GM18520 (cell line): ENCODE data around the gene GCAT.
"Not testable (repeated sequence)": the region's sequence is repeated elsewhere in the genome, so short reads cannot be mapped to it uniquely, and the experiment has no call there.

ENCODE experiments used
- ATAC-seq: cut with Tn5 transposase; IDR thresholded peaks from one replicate; pipeline ENCODE4 v1.9.1; 2021; ENCODE audit not compliant: unreplicated experiment

Gene GCAT

DNA sequence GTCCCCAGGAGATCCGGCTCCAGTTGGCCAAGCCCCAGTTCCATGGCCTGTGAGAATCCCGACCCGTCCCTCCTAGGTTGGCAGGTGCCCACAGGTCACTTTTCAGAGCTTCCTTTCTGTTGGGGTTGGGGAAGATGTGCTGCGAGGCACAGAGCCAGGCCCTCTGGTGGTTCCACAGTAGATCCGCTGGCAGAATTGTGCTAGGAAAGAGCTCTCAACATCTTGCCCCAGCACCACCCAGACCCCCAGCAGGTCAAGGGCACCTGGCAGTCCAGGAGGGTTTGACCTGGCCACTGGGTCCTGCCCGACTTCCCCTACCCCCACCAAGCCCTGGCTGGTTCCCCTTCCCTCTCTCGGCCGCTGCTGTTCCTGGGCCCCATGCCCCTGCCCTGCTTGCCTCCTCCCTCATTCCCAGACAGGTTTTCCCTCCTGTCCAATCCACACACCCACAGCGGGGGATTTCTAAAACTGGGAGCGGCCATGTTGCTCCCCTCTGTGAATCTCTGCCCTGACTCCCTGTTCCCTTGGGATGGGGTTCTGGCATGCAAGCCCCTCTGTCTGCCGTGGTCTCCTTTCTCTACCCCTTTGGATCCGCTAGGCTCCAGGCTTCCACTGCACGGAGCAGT is 26.2 kb upstream of the GCAT start:
- ATAC-seq = no peak

DNA sequence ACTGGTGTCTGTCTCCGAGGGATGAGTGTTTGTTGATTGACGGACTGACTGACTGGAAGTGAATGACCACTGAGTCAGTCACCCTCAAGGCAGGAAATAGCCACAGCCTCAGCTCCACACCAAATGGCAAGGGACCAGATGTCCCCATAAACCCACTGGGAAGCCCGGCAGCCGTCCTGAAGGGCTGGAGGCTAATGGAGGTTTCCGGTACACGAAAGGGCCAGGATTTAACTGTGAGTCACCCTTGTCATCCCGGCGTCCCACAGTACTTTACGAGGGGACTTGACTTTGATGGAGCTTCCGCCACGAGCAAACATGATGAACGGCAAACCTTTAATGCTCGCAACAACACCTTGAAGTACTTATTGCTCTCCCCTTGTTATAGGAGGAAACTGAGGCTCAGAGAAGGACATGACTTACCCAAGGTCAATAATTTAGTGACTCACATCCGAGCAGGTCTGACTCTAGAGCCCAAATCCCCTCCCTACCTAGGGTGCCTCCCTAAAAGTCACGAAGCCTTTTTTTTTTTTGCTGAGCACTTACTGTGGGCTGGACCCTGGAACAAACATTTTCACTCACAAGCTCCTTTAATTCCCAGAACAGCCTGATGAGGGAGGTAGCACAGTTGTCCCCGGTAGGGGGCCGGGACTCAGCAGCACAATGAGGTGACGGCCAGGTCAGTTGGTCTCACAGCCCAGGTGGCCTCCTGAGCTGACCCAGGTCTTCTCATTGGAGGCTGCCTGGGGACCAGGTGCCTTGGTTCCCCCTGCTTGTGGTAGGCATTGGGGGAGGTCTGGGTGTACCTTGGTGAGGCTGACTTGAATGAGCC is 25.2 kb upstream of the GCAT start:
- ATAC-seq = no peak

DNA sequence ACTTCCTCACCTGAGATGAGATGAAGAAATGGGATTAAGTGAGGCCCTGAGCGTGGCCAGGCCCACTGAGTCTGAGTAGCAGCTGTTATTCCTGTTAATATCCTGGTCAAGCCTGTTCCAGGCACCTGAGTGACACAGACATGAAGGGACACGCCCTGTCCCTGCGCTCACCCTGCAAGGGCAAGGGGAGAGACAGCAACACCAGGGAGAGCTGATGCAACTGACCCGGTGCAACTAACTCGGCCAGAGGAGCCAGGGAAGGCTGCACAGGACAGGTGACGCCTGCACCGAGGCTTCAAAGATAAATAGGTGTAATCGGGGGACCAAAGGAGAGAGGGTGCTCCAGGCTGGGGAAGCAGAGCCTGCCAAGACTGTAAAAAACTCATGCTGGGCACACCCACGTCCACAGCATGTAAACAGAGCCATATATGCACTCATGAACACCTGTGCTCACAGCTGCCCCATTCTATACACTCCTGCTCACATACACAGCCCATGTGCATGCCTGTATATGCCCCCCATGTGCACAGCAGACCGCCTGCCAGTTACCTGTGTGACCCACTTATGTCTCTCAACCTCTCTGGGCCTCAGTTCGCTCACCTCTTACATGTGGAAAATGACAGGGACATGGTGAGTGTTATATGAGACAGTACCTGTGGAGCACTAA is 22.8 kb upstream of the GCAT start:
- ATAC-seq = no peak

DNA sequence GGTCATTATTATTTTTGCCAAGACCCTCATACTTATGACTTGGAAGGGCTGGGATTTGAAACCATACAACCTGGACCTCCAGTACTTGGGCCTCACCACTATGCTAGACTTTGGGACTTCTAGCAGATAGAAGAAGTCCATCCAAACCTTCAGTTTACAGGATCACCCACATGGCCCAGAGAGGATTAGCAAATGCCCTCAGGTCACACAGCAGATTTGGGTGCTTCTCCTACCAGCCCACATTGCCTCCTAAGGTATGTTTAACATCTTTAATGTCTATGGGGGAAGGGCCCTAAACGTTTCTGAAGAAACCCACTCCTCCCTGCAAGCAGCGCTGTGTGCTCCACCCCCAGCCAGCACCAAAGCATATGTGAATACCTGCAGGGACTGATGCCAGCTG is 17.5 kb upstream of the GCAT start:
- ATAC-seq = no peak

DNA sequence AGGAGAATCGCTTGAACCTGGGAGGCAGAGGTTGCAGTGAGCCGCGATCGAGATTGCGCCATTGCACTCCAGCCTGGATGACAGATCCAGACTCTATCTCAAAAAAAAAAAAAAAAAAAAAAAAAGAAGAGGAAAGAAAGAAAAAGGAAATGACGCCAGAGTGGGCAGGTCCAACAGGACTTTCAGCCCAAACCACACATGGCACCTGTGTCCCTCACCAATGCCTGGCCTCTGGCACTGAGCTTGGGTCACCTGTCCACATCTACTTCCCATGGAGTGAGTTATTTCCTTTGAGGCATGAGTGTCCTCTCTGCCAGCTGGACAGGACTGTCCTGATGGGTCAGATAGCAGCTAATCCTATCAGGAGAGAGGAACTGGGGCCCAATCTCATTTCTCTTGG is 15.2 kb upstream of the GCAT start:
- ATAC-seq = no peak

DNA sequence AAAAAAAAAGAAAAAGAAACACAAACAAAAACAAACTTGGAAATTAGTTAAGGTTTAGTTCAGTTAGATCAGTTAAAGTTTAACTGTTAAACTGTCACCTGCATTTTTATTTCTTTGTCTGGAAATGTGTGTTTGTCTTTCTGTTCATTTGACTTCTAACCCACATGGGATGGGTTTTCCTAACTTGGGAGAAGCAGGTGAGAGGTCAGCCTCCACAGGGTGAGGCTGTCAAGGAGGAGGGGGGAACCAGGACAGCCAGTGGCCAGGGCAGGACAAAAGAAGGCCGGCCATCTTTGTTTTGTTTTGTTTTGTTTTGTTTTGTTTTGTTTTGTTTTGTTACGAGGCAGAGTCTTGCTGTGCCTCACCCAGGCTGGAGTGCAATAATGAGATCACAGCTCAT is 13.4 kb upstream of the GCAT start:
- ATAC-seq = no peak

DNA sequence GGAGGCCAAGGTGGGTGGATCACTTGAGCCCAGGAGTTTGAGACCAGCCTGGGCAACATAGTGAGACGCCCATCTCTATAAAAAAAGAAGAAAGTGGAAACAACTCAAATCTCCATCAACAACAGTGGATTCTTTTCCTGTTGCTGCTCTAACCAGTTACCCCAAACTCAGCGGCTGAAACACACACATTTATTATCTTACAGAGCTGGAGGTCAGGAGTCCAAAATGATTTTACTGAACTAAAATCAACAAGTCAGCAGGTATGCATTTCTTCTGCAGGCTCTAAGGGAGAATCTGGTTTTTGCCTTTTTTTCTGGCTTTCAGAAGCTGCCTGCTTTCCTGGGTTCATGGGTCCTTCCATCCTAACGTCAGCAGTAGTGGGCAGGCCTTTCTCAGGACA is 11.7 kb upstream of the GCAT start:
- ATAC-seq = no peak

DNA sequence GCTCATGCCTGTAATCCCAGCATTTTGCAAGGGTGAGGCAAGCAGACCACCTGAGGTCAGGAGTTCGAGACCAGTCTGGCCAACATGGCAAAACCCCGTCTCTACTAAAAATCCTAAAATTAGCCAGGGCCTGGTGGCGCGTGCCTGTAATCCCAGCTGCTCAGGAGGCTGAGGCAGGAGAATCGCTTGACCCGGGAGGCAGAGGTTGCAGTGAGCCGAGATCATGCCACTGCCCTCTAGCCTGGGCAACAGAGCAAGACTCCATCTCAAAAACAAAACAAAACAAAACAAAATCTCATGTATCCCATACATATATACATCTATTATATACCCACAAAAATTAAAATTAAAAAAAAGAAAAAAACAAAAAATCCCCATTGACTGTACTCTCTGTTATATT is 10.5 kb upstream of the GCAT start:
- ATAC-seq = not testable (repeated sequence)

DNA sequence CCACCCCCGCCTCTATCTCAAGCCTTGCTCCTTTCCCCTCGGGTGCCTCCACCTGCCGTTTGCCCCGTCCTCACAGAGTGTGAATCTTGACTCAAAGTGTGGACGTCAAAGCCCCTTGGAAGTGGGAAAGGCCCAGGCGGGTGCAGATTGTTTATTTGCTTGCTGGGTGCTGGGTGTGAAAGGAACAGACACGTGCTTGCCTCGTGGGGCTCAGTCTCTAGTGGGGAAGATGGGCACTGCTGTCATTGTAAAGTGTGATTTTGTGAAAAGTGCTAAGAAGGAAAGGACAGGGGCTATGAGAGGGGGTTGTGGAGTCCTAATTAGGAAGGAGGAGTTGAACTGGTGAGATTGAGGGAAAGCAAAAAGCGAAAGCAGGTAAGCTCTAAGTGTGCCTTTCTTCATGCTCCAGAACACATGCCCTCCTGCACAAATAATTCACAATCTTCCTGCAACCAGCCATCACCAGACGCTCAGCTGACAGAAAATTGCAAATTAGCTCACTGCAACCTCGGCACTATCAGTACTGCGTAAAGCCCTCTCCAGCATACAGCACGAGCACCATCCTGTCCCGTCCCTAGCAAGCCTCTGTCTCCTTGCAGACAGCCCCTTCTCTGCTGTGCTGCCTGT is 9.7 kb upstream of the GCAT start:
- no peak for ATAC-seq

DNA sequence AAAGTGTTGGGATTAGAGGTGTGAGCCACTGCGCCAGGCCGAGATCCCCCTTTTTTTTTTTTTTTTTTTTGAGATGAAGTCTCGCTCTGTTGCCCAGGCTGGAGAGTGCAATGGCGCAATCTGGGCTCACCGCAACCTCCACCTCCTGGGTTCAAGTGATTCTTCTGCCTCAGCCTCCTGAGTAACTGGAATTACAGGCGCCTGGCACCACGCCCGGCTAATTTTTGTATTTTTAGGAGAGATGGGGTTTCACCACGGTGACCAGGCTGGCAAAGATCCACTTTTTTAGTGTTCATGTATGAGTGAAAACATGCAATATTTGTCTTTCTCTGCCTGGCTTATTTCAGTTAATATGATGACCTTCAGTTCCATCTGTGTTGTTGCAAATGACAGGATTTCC is 7.8 kb upstream of the GCAT start:
- ATAC-seq = not testable (repeated sequence)

DNA sequence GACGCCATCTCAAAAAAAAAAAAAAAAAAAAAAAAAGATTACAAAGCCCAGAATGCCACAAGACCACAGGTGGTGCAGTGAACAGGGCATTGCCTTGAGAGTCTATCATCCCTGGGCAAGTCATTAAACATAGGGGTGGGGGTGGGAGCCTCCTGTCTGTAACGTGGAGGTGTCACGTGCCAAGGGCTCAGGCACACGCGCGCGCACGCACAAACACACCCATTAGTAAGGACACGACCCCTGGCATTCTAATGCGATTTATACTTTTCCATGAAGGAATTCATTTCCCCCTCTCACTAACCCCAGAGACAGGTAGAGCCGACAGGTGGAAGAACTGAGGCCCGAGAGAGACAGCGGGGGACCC is 5.8 kb upstream of the GCAT start:
- no peak for ATAC-seq

DNA sequence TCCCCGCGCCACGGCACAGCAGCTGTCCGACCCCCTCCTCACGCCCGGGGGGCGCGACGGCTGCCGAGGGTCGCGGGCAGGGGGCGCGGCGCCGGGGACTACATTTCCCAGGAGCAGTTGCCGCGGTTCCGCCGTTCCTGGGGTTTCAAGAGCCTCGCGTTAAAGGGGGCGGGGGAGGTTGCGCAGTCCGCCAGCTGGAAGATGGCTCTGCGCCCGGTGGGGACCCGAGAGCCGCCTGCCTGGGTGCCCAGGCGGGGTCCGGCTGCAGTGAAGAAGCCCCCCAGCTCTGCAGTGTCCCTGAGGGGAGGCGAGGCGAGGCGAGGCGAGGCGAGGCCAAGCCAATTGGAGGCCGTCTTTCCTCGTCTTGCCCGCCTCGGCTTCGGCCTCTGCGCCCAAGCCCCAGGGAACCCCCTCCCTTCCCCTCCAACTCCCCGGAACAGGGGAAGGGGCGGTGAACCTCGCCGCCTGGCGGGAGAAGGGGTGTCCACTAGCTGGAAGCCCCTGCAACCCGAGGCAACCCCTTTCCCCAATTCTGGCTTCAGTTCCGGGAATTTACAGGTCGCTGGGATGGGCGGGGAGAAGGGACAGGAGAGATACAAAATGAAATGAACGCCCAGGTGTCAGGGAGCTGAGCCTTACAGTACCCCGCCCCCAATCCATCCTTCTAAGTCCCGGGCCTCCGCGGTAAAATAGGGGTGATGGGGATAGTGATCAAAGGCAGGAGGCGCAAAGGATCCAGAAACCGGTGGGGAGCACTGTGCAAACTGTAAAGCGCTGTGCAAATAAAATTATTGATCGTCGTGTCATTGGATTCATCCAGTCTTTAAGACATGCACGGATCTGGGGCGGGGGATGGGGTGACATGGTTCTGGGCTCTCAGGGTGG is 5.2 kb upstream of the GCAT start:
- no peak for ATAC-seq

DNA sequence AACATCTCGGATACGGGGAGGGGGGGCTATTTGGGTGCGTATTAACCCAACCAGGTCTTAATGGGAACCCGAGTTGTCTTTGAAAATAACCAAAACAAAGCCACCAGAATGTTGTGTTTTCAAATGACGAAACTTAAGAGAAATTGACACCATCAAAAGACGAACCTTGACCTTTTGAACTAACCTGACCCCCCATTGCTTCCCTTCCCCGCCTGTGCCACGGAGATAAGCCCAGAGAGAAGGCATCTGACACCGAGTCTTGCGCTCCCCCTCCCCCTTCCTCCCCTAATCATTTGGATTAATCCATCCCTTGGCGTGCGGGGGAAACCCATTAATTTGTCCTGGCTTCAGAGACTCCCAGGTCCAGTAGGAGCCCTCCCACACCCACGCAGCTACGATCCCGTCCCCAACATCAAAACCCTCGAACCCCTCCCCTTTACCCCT is 4.5 kb upstream of the GCAT start:
- ATAC-seq = no peak

DNA sequence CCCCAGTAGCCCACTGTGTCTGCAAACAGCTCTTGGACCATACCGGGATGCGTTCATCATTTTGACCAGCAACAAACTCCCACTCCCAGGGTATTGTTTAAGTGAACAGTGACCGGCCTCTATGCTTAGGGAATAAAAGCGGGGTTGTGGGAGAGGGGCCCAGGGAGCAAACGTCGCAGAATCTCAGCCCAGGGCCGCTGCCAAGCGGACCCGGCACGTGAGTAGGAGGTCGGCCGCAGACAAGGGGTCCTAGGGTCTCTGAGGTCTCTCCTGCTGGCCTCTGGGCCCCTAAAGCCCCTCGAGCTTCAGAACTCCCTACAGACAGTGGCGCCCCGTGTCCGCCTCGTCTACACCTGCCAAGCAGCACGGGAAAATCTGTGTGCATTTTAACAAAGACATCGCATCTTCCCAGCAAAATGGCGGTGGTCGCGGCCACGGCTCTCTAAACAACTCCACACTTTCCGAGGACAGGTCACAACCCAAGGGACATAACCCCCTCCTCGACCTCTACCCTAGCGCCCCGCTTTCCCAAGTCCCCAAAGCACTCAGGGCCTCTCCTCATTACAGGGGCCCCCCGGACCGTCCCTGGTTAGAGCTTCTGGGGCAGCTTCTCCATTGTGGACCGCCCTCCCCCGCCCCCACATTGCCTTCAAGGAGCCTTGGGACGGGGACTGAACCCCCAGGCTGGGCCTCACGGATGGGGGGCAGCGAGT is 3.9 kb upstream of the GCAT start:
- ATAC-seq = no peak

DNA sequence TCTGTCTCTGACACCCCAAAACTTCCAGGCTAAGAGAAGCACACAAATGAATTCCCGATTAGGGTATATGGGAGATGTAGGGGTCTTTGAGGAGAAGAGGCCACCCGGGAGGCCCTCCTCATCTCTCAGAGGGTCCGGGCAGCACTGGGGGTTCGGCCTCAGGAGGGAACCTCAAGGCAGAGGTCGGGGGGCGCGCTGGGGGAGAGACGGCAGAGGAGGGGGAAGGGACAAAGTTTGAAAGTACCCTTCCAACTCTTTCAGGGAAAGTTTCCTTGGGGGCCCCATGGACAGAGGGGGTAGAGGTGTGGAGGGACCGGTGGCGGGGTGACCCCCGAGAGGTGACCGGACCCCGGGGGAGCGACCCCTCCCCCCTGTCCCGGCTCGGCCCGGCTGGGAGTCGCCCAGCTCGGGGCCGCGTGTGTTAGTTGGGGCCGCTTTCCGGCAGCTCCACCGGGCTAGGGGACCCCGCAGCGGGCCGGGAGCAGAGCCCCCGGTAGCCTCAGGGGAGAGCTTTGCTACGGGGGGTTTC is 3.3 kb upstream of the GCAT start:
- no peak for ATAC-seq

DNA sequence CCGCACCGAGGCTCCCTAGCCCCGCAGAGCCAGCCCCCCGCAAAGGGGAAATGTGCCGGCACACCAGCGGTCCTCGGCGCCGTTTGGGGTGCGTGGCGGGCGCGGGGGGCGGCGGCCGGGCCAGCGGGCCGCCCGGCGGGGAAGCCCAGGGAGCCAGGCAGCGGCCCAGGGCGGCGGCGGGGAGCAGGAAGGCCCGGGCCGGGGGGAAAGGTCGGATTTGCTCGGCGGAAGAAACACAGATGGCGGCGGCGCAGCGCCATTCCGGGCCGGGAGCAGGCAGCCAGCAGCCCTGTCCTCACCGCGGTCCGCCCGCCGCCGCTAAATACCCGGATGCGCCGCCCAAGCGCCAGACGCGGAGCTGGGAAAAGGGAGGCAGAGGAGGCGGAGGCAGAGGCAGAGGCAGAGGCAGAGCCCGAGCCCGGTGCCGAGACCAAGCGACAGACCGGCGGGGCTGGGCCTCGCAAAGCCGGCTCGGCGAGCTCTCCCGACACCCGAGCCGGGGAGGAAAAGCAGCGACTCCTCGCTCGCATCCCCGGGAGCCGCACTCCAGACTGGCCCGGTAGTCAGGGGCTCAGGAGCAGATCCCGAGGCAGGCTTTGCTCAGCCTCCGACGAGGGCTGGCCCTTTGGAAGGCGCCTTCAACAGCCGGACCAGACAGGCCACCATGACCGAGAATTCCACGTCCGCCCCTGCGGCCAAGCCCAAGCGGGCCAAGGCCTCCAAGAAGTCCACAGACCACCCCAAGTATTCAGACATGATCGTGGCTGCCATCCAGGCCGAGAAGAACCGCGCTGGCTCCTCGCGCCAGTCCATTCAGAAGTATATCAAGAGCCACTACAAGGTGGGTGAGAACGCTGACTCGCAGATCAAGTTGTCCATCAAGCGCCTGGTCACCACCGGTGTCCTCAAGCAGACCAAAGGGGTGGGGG is 2.6 kb upstream of the GCAT start:
- ATAC-seq = no peak

DNA sequence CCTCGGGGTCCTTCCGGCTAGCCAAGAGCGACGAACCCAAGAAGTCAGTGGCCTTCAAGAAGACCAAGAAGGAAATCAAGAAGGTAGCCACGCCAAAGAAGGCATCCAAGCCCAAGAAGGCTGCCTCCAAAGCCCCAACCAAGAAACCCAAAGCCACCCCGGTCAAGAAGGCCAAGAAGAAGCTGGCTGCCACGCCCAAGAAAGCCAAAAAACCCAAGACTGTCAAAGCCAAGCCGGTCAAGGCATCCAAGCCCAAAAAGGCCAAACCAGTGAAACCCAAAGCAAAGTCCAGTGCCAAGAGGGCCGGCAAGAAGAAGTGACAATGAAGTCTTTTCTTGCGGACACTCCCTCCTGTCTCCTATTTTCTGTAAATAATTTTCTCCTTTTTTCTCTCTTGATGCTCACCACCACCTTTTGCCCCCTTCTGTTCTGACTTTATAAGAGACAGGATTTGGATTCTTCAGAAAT is 1.9 kb upstream of the GCAT start:
- no peak for ATAC-seq

DNA sequence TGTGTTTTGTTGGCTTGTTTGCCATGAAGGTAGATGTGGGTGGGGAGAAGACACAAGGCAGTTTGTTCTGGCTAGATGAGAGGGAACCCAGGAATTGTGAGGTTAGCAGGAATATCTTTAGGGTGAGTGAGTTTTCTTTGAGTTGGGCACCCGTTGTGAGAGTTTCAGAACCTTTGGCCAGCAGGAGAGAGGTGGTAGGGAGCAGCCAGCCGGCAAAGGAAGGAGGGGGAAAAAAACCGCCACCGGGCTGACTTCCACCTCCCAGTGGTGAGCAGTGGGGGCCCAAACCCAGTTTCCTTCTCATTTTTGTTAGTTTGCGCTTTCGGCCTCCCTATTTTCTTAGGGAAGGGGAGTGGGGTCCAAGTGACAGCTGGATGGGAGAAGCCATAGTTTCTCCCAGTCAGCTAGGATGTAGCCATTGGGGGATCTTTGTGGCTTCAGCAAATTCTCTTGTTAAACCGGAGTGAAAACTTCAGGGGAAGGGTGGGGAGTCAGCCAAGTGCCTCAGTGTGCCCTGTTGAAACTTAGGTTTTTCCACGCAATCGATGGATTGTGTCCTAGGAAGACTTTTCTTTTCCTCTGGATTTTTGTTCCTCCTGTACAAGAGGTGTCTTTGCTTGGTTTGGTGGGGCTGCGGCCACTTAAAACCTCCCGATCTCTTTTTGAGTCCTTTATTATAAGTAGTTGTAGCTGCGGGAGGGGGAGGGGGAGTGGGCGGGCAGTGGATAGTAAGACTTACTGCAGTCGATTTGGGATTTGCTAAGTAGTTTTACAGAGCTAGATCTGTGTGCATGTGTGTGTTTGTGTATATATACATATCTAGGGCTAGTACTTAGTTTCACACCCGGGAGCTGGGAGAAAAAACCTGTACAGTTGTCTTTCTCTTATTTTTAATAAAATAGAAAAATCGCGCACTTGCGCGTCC is 1.1 kb upstream of the GCAT start:
- no peak for ATAC-seq
